HepG2 (cell line): ENCODE data around the gene DISP2. TPM values are rescaled to one million over a fixed set of nuclear protein-coding genes. Genes with fewer than 3 reads are reported as not detected.
A peak's percentile ranks its signal among the peaks of the same experiment; 100 is the strongest.

ENCODE experiments used
- EZH2 ChIP-seq: conservative IDR thresholded peaks from 2 replicates; pipeline ENCODE4 v1.6.1; 2012; ENCODE audit warnings: mild to moderate bottlenecking, low read depth, low read length, moderate library complexity
- FLYWCH1 ChIP-seq: sonication (generic); formaldehyde crosslinking; IDR thresholded peaks from 2 replicates; pipeline ENCODE4 v1.8.1; 2023; ENCODE audit warnings: mild to moderate bottlenecking, missing genetic modification reagents
- ISL2 ChIP-seq: sonication (generic); formaldehyde crosslinking; IDR thresholded peaks from 2 replicates; pipeline ENCODE4 v1.5.0; 2020; ENCODE audit warnings: missing genetic modification reagents
- KLF16 ChIP-seq, 2 experiments: sonication (generic) in 1 of 2; formaldehyde crosslinking in 1 of 2; IDR thresholded peaks; 2 replicates each; pipeline versions ENCODE4 v1.6.1 to v1.8.0; 2016 to 2023; ENCODE audit warnings: missing genetic modification reagents in 2 of 2, missing compliant biosample characterization in 1 of 2
- NFIB ChIP-seq: sonication (generic); formaldehyde crosslinking; IDR thresholded peaks from 2 replicates; pipeline ENCODE4 v1.9.0; 2021; ENCODE audit warnings: missing genetic modification reagents, mild to moderate bottlenecking, borderline replicate concordance
- PBX3 ChIP-seq: sonication (generic); formaldehyde crosslinking; IDR thresholded peaks from 2 replicates; pipeline ENCODE4 v1.8.1; 2023; ENCODE audit warnings: missing genetic modification reagents, inconsistent platforms, borderline replicate concordance
- RBM22 ChIP-seq: fragments of 200-400 bp; formaldehyde crosslinking; optimal IDR thresholded peaks from 2 replicates; pipeline ENCODE3; 2017; ENCODE audit warnings: mild to moderate bottlenecking, low read length, moderate library complexity
- SMARCE1 ChIP-seq: fragments of 450-650 bp; IDR thresholded peaks from 2 replicates; pipeline ENCODE4 v1.6.1; 2017; ENCODE audit warnings: borderline replicate concordance
- SOX5 ChIP-seq: IDR thresholded peaks from 2 replicates; pipeline ENCODE4 v1.6.1; 2016; ENCODE audit warnings: borderline replicate concordance
- SRSF4 ChIP-seq: fragments of 200-400 bp; formaldehyde crosslinking; IDR thresholded peaks from one replicate; pipeline ENCODE4 v1.6.1; 2018; ENCODE audit warnings: mild to moderate bottlenecking, low read depth, low read length, moderate library complexity; ENCODE audit not compliant: poor library complexity, severe bottlenecking
- TCF7L2 ChIP-seq: IDR thresholded peaks from 2 replicates; pipeline ENCODE4 v1.6.1; 2011; ENCODE audit warnings: mild to moderate bottlenecking, low read depth, low read length, moderate library complexity
- ZFYVE20 ChIP-seq: sonication (generic); formaldehyde crosslinking; IDR thresholded peaks from 2 replicates; pipeline ENCODE4 v1.8.0; 2023; ENCODE audit warnings: low read depth, mild to moderate bottlenecking, moderate library complexity, missing genetic modification reagents, borderline replicate concordance
- ZNF10 ChIP-seq: sonication (generic); formaldehyde crosslinking; IDR thresholded peaks from 2 replicates; pipeline ENCODE4 v1.4.0; 2020; ENCODE audit warnings: mild to moderate bottlenecking, low read depth, missing genetic modification reagents, borderline replicate concordance
- ZNF18 ChIP-seq: sonication (generic); formaldehyde crosslinking; IDR thresholded peaks from 2 replicates; pipeline ENCODE4 v1.8.0; 2022; ENCODE audit warnings: mild to moderate bottlenecking, missing genetic modification reagents; ENCODE audit not compliant: insufficient replicate concordance
- ZNF263 ChIP-seq: sonication (generic); formaldehyde crosslinking; IDR thresholded peaks from 2 replicates; pipeline ENCODE4 v1.4.0; 2020; ENCODE audit warnings: missing genetic modification reagents
- ZNF331 ChIP-seq: sonication (generic); formaldehyde crosslinking; IDR thresholded peaks from 2 replicates; pipeline ENCODE4 v1.4.0; 2020; ENCODE audit warnings: missing genetic modification reagents
- ZNF556 ChIP-seq: sonication (generic); formaldehyde crosslinking; IDR thresholded peaks from 2 replicates; pipeline ENCODE4 v1.4.0; 2020; ENCODE audit warnings: mild to moderate bottlenecking, missing genetic modification reagents, borderline replicate concordance
- ZNF7 ChIP-seq: IDR thresholded peaks from 2 replicates; pipeline ENCODE4 v1.6.1; 2016; ENCODE audit warnings: missing biosample characterization, missing genetic modification reagents
- ZNF775 ChIP-seq: sonication (generic); formaldehyde crosslinking; IDR thresholded peaks from 2 replicates; pipeline ENCODE4 v1.4.0; 2020; ENCODE audit warnings: missing genetic modification reagents, mild to moderate bottlenecking, moderate library complexity, borderline replicate concordance
- ZNF83 ChIP-seq: sonication (generic); formaldehyde crosslinking; IDR thresholded peaks from 2 replicates; pipeline ENCODE4 v1.4.0; 2020; ENCODE audit warnings: missing genetic modification reagents, mild to moderate bottlenecking, borderline replicate concordance
- polyA plus RNA-seq, 8 experiments: library from polyadenylated mRNA; depleted of rRNA in 3 of 8; stranded (reverse) in 7 of 8; unstranded in 1 of 8; fragments of >200 nt; fragmentation: Illumina TruSeq in 4 of 8; extraction: Trizol in 4 of 8; gene quantifications; 2 replicates each; pipeline versions ENCODE4 v1.2.1 to v1.2.3, GENCODE V29; 2011 to 2016; ENCODE audit warnings: low read depth in 4 of 8, missing spikeins in 1 of 8, mixed read lengths in 1 of 8; ENCODE audit not compliant: insufficient read depth in 1 of 8
- total RNA-seq, 5 experiments: library from RNA; depleted of rRNA; stranded (reverse); fragments of >200 nt; fragmentation: Illumina TruSeq; extraction: Trizol; gene quantifications; 2 replicates each; pipeline ENCODE4 v1.2.3, GENCODE V29; 2016; ENCODE audit warnings: low read depth in 1 of 5
- TF ChIP-seq, protein P1 (sequence below): sonication (generic); formaldehyde crosslinking; IDR thresholded peaks from 2 replicates; pipeline ENCODE4 v1.4.0; 2020; ENCODE audit warnings: mild to moderate bottlenecking, low read depth, missing genetic modification reagents
- TF ChIP-seq, protein P2 (sequence below): fragments of 450-650 bp; IDR thresholded peaks from 2 replicates; pipeline ENCODE4 v1.6.1; 2017

The DISP2 gene
- total and polyA plus RNA-seq, 2 of the 13 experiments (the other 11 are each of a cell fraction or from before 2014, with no cell fraction given), result 0.09 to 0.32 TPM

DNA sequence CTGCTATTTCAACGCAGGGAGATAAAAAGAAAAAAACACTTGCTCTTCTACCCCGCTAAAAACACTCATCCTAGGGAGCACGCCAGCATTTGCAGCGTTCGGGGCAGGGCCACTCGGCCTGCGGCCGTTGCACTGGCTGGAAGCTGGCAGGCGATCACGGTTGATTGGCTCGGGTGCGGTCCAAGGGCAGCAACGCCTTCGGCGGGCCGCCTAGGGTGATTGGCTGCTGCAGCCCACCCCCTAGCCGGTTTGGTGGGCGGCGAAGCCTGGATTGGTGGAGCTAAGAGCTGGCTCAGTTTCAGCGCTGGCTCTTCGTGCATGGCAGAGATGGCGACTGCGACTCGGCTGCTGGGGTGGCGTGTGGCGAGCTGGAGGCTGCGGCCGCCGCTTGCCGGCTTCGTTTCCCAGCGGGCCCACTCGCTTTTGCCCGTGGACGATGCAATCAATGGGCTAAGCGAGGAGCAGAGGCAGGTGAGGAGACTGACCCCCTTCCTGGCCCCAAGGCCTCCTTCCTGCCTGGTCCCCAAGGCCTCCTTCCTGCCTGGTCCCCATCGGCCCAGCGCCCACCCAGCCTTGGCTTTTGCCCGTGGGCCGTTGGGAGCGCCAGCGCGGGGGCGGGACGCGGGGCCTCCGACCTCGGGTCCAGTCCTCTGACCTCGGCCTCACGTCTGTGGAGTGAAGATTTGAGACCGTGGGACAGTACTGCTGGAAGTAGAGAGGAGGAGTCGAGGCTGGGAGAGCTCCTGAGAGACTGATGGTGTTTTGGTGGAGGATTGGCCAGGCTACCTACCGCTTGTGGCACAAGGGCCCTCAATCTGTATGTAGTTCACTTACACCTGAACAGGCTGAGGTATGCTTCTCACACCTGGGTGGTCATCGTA, 47.7 kb downstream of the DISP2 start, which contains the start of gene IVD (continued):
- TF ChIP-seq TCF7L2, result no peak
- no peak for TF ChIP-seq EZH2
- no peak; the same call in 1 of the 2 replicates for TF ChIP-seq ISL2 (CRISPR knock-in tag)
- no peak for TF ChIP-seq RBM22
- no peak for TF ChIP-seq ZNF10 (CRISPR knock-in tag)
- no peak for TF ChIP-seq ZNF83
- peak; percentile 63 for TF ChIP-seq ZNF18 (CRISPR knock-in tag)
- TF ChIP-seq SOX5 (CRISPR knock-in tag), result no peak
- TF ChIP-seq ZNF263, result peak; percentile 83; the same call in 1 of the 2 replicates
- peak; percentile 52; the same call in 1 of the 2 replicates for TF ChIP-seq ZNF556 (CRISPR knock-in tag)
- TF ChIP-seq SRSF4, result no peak
- peak; percentile 74; the same call in 1 of the 2 replicates for TF ChIP-seq PBX3 (CRISPR knock-in tag)
- no peak; a peak in 1 of 4 replicates for TF ChIP-seq KLF16 (CRISPR knock-in tag; IDR thresholded peaks at IDR 0.05)
- peak; percentile 22; the same call in 1 of the 2 replicates for TF ChIP-seq ZNF7
- TF ChIP-seq ZFYVE20, result no peak; the same call in 1 of the 2 replicates
- TF ChIP-seq FLYWCH1, result no peak
- no peak for TF ChIP-seq NFIB (CRISPR knock-in tag)
- no peak for TF ChIP-seq SMARCE1
- TF ChIP-seq, protein P1, sequence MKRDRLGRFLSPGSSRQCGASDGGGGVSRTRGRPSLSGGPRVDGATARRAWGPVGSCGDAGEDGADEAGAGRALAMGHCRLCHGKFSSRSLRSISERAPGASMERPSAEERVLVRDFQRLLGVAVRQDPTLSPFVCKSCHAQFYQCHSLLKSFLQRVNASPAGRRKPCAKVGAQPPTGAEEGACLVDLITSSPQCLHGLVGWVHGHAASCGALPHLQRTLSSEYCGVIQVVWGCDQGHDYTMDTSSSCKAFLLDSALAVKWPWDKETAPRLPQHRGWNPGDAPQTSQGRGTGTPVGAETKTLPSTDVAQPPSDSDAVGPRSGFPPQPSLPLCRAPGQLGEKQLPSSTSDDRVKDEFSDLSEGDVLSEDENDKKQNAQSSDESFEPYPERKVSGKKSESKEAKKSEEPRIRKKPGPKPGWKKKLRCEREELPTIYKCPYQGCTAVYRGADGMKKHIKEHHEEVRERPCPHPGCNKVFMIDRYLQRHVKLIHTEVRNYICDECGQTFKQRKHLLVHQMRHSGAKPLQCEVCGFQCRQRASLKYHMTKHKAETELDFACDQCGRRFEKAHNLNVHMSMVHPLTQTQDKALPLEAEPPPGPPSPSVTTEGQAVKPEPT (CRISPR knock-in tag), result no peak
- TF ChIP-seq, protein P2, sequence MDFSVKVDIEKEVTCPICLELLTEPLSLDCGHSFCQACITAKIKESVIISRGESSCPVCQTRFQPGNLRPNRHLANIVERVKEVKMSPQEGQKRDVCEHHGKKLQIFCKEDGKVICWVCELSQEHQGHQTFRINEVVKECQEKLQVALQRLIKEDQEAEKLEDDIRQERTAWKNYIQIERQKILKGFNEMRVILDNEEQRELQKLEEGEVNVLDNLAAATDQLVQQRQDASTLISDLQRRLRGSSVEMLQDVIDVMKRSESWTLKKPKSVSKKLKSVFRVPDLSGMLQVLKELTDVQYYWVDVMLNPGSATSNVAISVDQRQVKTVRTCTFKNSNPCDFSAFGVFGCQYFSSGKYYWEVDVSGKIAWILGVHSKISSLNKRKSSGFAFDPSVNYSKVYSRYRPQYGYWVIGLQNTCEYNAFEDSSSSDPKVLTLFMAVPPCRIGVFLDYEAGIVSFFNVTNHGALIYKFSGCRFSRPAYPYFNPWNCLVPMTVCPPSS, result no peak
- TF ChIP-seq ZNF331 (CRISPR knock-in tag), result peak; percentile 47; the same call in 1 of the 2 replicates
- no peak for TF ChIP-seq ZNF775 (CRISPR knock-in tag)
